CD4-positive, alpha-beta memory T cell (primary cell): ENCODE results near the gene ATIC. TPM values are rescaled to one million over a fixed set of nuclear protein-coding genes. Genes with fewer than 3 reads are reported as not detected.

Experiments used
- CTCF ChIA-PET: fragments of 350-600 bp; sonication (Branson Sonifier 250); formaldehyde crosslinking; loops from one replicate; lab custom pipeline; 2021; ENCODE audit warnings: inconsistent platforms; ENCODE audit not compliant: partially characterized antibody; lab: Charles Lee
- POLR2A ChIA-PET: fragments of 350-600 bp; sonication (Branson Sonifier 250); formaldehyde crosslinking; loops from one replicate; lab custom pipeline; 2021; ENCODE audit not compliant: partially characterized antibody; lab: Charles Lee
- DNase-seq, 5 donors: peaks; one replicate each; pipeline versions ENCODE4 v3.0.0 to v3.0.0-alpha.2; 2020 to 2022; ENCODE audit warnings: mixed read lengths in 1 of 5
- H3K27ac ChIP-seq: one replicate; pipeline ENCODE4 v1.7.0; 2013; ENCODE audit warnings: low read depth, low read length
- H3K27me3 ChIP-seq: 2 replicates; pipeline ENCODE4 v1.7.0; 2013; ENCODE audit warnings: mild to moderate bottlenecking, low read length, moderate library complexity; ENCODE audit not compliant: insufficient read depth
- H3K36me3 ChIP-seq: 2 replicates; pipeline ENCODE4 v1.7.0; 2013; ENCODE audit warnings: mild to moderate bottlenecking, low read length, moderate library complexity; ENCODE audit not compliant: insufficient read depth
- H3K4me1 ChIP-seq: 2 replicates; pipeline ENCODE4 v1.7.0; 2013; ENCODE audit warnings: mild to moderate bottlenecking, low read length, moderate library complexity; ENCODE audit not compliant: insufficient read depth
- H3K4me3 ChIP-seq, 2 donors: one replicate each; pipeline ENCODE4 v1.7.0; 2013; ENCODE audit warnings: low read length in 2 of 2, mild to moderate bottlenecking in 1 of 2
- H3K9me3 ChIP-seq, 2 donors: one replicate each; pipeline ENCODE4 v1.7.0; 2013; ENCODE audit warnings: low read length in 2 of 2, control low read depth in 1 of 2; ENCODE audit not compliant: control insufficient read depth in 1 of 2
- H3K27ac Mint-ChIP-seq, 7 donors: one replicate each; pipeline ENCODE4 v1.8.0; 2020 to 2021; ENCODE audit warnings: mixed read lengths in 7 of 7, mild to moderate bottlenecking in 6 of 7, inconsistent platforms in 3 of 7, moderate library complexity in 3 of 7
- H3K27me3 Mint-ChIP-seq, 2 donors: one replicate each; pipeline ENCODE4 v1.8.0; 2020 to 2021; ENCODE audit warnings: mixed read lengths in 2 of 2
- H3K36me3 Mint-ChIP-seq, 2 donors: one replicate each; pipeline ENCODE4 v1.8.0; 2020 to 2021; ENCODE audit warnings: mixed read lengths in 2 of 2, inconsistent platforms in 1 of 2, mild to moderate bottlenecking in 1 of 2
- H3K4me1 Mint-ChIP-seq, 4 donors: one replicate each; pipeline ENCODE4 v1.8.0; 2020 to 2021; ENCODE audit warnings: mixed read lengths in 4 of 4, mild to moderate bottlenecking in 1 of 4
- H3K4me3 Mint-ChIP-seq, 8 donors: one replicate each; pipeline ENCODE4 v1.8.0; 2020 to 2021; ENCODE audit warnings: mixed read lengths in 8 of 8, mild to moderate bottlenecking in 7 of 8, moderate library complexity in 6 of 8, inconsistent platforms in 3 of 8
- H3K9me3 Mint-ChIP-seq, 8 donors: one replicate each; pipeline ENCODE4 v1.8.0; 2020 to 2021; ENCODE audit warnings: mixed read lengths in 8 of 8, mild to moderate bottlenecking in 5 of 8, inconsistent platforms in 3 of 8, moderate library complexity in 1 of 8
- intact Hi-C: fragments of 100-400 bp; cut with micrococcal nuclease; formaldehyde crosslinking; loops from one replicate; pipeline ENCODE4 v1.15.1; 2023
- polyA plus RNA-seq, 2 donors: library from polyadenylated mRNA; unstranded; fragments of 300-500 nt; fragmentation: Illumina TruSeq; gene quantifications; one replicate each; pipeline ENCODE4 v1.2.3, GENCODE V29; 2021
- total RNA-seq, 2 experiments: library from RNA; stranded (reverse); gene quantifications; one replicate each; pipeline ENCODE4 v1.2.3, GENCODE V29; 2021

Gene ATIC
- total and polyA plus RNA-seq, 4 experiments from 2014 or later, result 85.1 to 187 (median 125) TPM

- Mint-ChIP-seq H3K4me1 (no peaks in the 10 kb centered on the region), H3K4me3 (no peak overlapping the region), H3K27ac (no peak overlapping the region), H3K36me3 (peaks cover 39 to 62% of the 10 kb centered on the region in 2 donors), H3K9me3 (peaks cover 0 to 2% (median 0%) of the 10 kb centered on the region in 8 donors), H3K27me3 (no peaks in the 10 kb centered on the region)
- no peak overlapping the region for H3K27ac ChIP-seq
- H3K9me3 ChIP-seq, result no peaks in the 10 kb centered on the region
- POLR2A ChIA-PET, result no interaction called here
- CTCF ChIA-PET, result no interaction called here
- no peaks in the 10 kb centered on the region for H3K36me3 ChIP-seq
- no peaks in the 10 kb centered on the region for H3K4me1 ChIP-seq
- no peak overlapping the region for H3K4me3 ChIP-seq
- DNase-seq, result no peak
- intact Hi-C loops, result no loop called here
- H3K27me3 ChIP-seq, result no peaks in the 10 kb centered on the region
Observed at GRCh38 chr2:215363039-215363438, 51.2 kb downstream of the ATIC start.

GRCh38 chr2:215363461-215364156 lies 51.8 kb downstream of the ATIC start:
- Mint-ChIP-seq H3K27ac (no peak overlapping the region), H3K27me3 (no peaks in the 10 kb centered on the region), H3K4me3 (no peak overlapping the region), H3K9me3 (peaks cover 0 to 2% (median 0%) of the 10 kb centered on the region in 8 donors), H3K4me1 (no peaks in the 10 kb centered on the region), H3K36me3 (peaks cover 39 to 58% of the 10 kb centered on the region in 2 donors)
- no peak for DNase-seq
- CTCF ChIA-PET, result no interaction called here
- no peaks in the 10 kb centered on the region for H3K36me3 ChIP-seq
- H3K4me1 ChIP-seq, result no peaks in the 10 kb centered on the region
- intact Hi-C loops, result no loop called here
- H3K27me3 ChIP-seq, result no peaks in the 10 kb centered on the region
- H3K9me3 ChIP-seq, result no peaks in the 10 kb centered on the region
- POLR2A ChIA-PET, result no interaction called here
- H3K27ac ChIP-seq, result no peak overlapping the region
- no peak overlapping the region for H3K4me3 ChIP-seq

GRCh38 chr2:215364157-215365155 lies 52.6 kb downstream of the ATIC start:
- Histone ChIP-seq H3K4me3 (no peak overlapping the region), H3K9me3 (no peaks in the 10 kb centered on the region), H3K36me3 (no peaks in the 10 kb centered on the region), H3K27me3 (no peaks in the 10 kb centered on the region), H3K4me1 (no peaks in the 10 kb centered on the region), H3K27ac (no peak overlapping the region)
- Mint-ChIP-seq H3K4me1 (no peaks in the 10 kb centered on the region), H3K9me3 (peaks cover 0 to 2% (median 0%) of the 10 kb centered on the region in 8 donors), H3K27me3 (no peaks in the 10 kb centered on the region), H3K27ac (no peak overlapping the region), H3K4me3 (no peak overlapping the region), H3K36me3 (peaks cover 39 to 54% of the 10 kb centered on the region in 2 donors)
- intact Hi-C loops, result no loop called here
- POLR2A ChIA-PET, result no interaction called here
- CTCF ChIA-PET, result no interaction called here
- DNase-seq, result no peak

- ChIA-PET POLR2A (no interaction called here), CTCF (no interaction called here)
- Mint-ChIP-seq H3K27me3 (no peaks in the 10 kb centered on the region), H3K4me1 (no peaks in the 10 kb centered on the region), H3K9me3 (peaks cover 0 to 2% (median 0%) of the 10 kb centered on the region in 8 donors), H3K27ac (no peak overlapping the region), H3K36me3 (peaks cover 38 to 51% of the 10 kb centered on the region in 2 donors), H3K4me3 (no peak overlapping the region)
- DNase-seq, result no peak
- H3K27ac ChIP-seq, result no peak overlapping the region
- H3K36me3 ChIP-seq, result no peaks in the 10 kb centered on the region
- H3K4me3 ChIP-seq, result no peak overlapping the region
- intact Hi-C loops, result no loop called here
- no peaks in the 10 kb centered on the region for H3K9me3 ChIP-seq
- no peaks in the 10 kb centered on the region for H3K4me1 ChIP-seq
- H3K27me3 ChIP-seq, result no peaks in the 10 kb centered on the region
Observed at GRCh38 chr2:215365184-215365658, 53.4 kb downstream of the ATIC start.

GRCh38 chr2:215366440-215367032 lies 54.7 kb downstream of the ATIC start:
- ChIA-PET CTCF (no interaction called here), POLR2A (no interaction called here)
- H3K4me1 ChIP-seq, result no peaks in the 10 kb centered on the region

GRCh38 chr2:215367662-215368492 lies 56.0 kb downstream of the ATIC start:
- H3K4me1 ChIP-seq, result no peaks in the 10 kb centered on the region
- H3K27me3 ChIP-seq, result no peaks in the 10 kb centered on the region
- intact Hi-C loops, result no loop called here
- H3K36me3 ChIP-seq, result no peaks in the 10 kb centered on the region
- no peaks in the 10 kb centered on the region for H3K4me1 Mint-ChIP-seq
- CTCF ChIA-PET, result no interaction called here
- no peaks in the 10 kb centered on the region for H3K9me3 ChIP-seq
- peaks cover 29 to 37% of the 10 kb centered on the region in 2 donors for H3K36me3 Mint-ChIP-seq
- DNase-seq, result no peak
- no peaks in the 10 kb centered on the region for H3K27me3 Mint-ChIP-seq
- POLR2A ChIA-PET, result no interaction called here
- H3K4me3 Mint-ChIP-seq, result no peak overlapping the region
- H3K27ac Mint-ChIP-seq, result no peak overlapping the region
- H3K9me3 Mint-ChIP-seq, result peaks cover 0 to 2% (median 0%) of the 10 kb centered on the region in 8 donors
- H3K27ac ChIP-seq, result no peak overlapping the region
- H3K4me3 ChIP-seq, result no peak overlapping the region

More at GRCh38 chr2:215366440-215367032, 54.7 kb downstream of the ATIC start:
- DNase-seq, result no peak
- Mint-ChIP-seq H3K4me3 (no peak overlapping the region), H3K27ac (no peak overlapping the region), H3K9me3 (peaks cover 0 to 2% (median 0%) of the 10 kb centered on the region in 8 donors), H3K4me1 (no peaks in the 10 kb centered on the region), H3K27me3 (no peaks in the 10 kb centered on the region), H3K36me3 (peaks cover 34 to 44% of the 10 kb centered on the region in 2 donors)
- Histone ChIP-seq H3K27ac (no peak overlapping the region), H3K27me3 (no peaks in the 10 kb centered on the region), H3K36me3 (no peaks in the 10 kb centered on the region), H3K9me3 (no peaks in the 10 kb centered on the region), H3K4me3 (no peak overlapping the region)
- intact Hi-C loops, result no loop called here
